GM15510 (cell line): ENCODE measurements around the gene RFTN2.

ENCODE experiments used
- POLR2A ChIP-seq: IDR thresholded peaks from 3 replicates; pipeline ENCODE4 v1.6.1; 2011; ENCODE audit warnings: borderline replicate concordance; ENCODE audit not compliant: insufficient read length; ENCODE audit errors: extremely low read depth

Gene RFTN2

GRCh38 chr2:197677483-197677882, 2.1 kb upstream of the RFTN2 start:
- no peak for TF ChIP-seq POLR2A

- TF ChIP-seq POLR2A, result no peak
These were observed 1.7 kb upstream of the RFTN2 start for GRCh38 chr2:197677056-197677455.

GRCh38 chr2:197675711-197676188, 363 bp upstream of the RFTN2 start:
- TF ChIP-seq POLR2A, result no peak

GRCh38 chr2:197674591-197674990, 796 bp downstream of the RFTN2 start:
- no peak for TF ChIP-seq POLR2A

- no peak for TF ChIP-seq POLR2A
These were observed 1.3 kb downstream of the RFTN2 start for GRCh38 chr2:197674060-197674459.

- no peak for TF ChIP-seq POLR2A
These were observed 1.8 kb downstream of the RFTN2 start for GRCh38 chr2:197673606-197674005.

GRCh38 chr2:197673106-197673505, 2.3 kb downstream of the RFTN2 start:
- no peak for TF ChIP-seq POLR2A

GRCh38 chr2:197672371-197672893, 3.0 kb downstream of the RFTN2 start:
- TF ChIP-seq POLR2A, result no peak

GRCh38 chr2:197669077-197669476, 6.3 kb downstream of the RFTN2 start:
- TF ChIP-seq POLR2A, result no peak

GRCh38 chr2:197668296-197668695, 7.1 kb downstream of the RFTN2 start:
- no peak for TF ChIP-seq POLR2A

GRCh38 chr2:197666277-197666676, 9.1 kb downstream of the RFTN2 start:
- no peak for TF ChIP-seq POLR2A

GRCh38 chr2:197661626-197662025, 13.8 kb downstream of the RFTN2 start:
- TF ChIP-seq POLR2A, result no peak

GRCh38 chr2:197657562-197657961, 17.8 kb downstream of the RFTN2 start:
- TF ChIP-seq POLR2A, result no peak

GRCh38 chr2:197647961-197648690, 27.3 kb downstream of the RFTN2 start:
- no peak for TF ChIP-seq POLR2A

- TF ChIP-seq POLR2A, result no peak
These were observed 33.7 kb downstream of the RFTN2 start for GRCh38 chr2:197641666-197642065.

- no peak for TF ChIP-seq POLR2A
These were observed 42.2 kb downstream of the RFTN2 start for GRCh38 chr2:197633109-197633657.
